Heart left ventricle (tissue), 16 donors: ENCODE data around the gene ACAP2. TPM values are rescaled to one million over a fixed set of nuclear protein-coding genes. Genes with fewer than 3 reads are reported as not detected.
"Not testable (repeated sequence)": the region's sequence is repeated elsewhere in the genome, so short reads cannot be mapped to it uniquely, and the experiment has no call there.

ENCODE experiments used
- ATAC-seq, 4 donors: fragments of 200-7000 bp; cut with Tn5 transposase; one replicate each; pipeline ENCODE4 v1.9.1; 2020 to 2022; ENCODE audit warnings: moderate library complexity in 4 of 4, mild to moderate bottlenecking in 3 of 4, moderate number of reproducible peaks in 1 of 4
- DNase-seq, 5 donors: peaks; one replicate each; pipeline ENCODE4 v3.0.0-alpha.2; 2020
- H3K27ac ChIP-seq, 12 donors: fragments of 200-600 bp; sonication (generic) in 4 of 12; one replicate each; pipeline versions ENCODE4 v1.5.0 to v1.8.0; 2016 to 2022; ENCODE audit warnings: mild to moderate bottlenecking in 2 of 12
- H3K27me3 ChIP-seq, 9 donors: fragments of 200-600 bp; sonication (generic) in 2 of 9; one replicate each; pipeline versions ENCODE4 v1.5.1 to v1.8.0; 2016 to 2022; ENCODE audit warnings: mild to moderate bottlenecking in 3 of 9
- H3K36me3 ChIP-seq, 9 donors: fragments of 200-600 bp; sonication (generic) in 2 of 9; one replicate each; pipeline versions ENCODE4 v1.5.0 to v1.8.0; 2018 to 2022; ENCODE audit warnings: mild to moderate bottlenecking in 2 of 9
- H3K4me1 ChIP-seq, 12 donors: fragments of 200-600 bp; sonication (generic) in 4 of 12; one replicate each; pipeline versions ENCODE4 v1.5.0 to v1.8.0; 2016 to 2022; ENCODE audit warnings: mild to moderate bottlenecking in 3 of 12
- H3K4me3 ChIP-seq, 12 donors: fragments of 200-600 bp; sonication (generic) in 4 of 12; one replicate each; pipeline versions ENCODE4 v1.5.0 to v1.8.0; 2017 to 2022; ENCODE audit warnings: mild to moderate bottlenecking in 9 of 12, moderate library complexity in 4 of 12
- H3K9me3 ChIP-seq, 12 donors: fragments of 200-600 bp; sonication (generic) in 4 of 12; one replicate each; pipeline versions ENCODE4 v1.5.0 to v1.8.0; 2016 to 2022; ENCODE audit warnings: mild to moderate bottlenecking in 1 of 12
- POLR2A ChIP-seq, 2 donors: fragments of 450-650 bp; IDR thresholded peaks; one replicate each; pipeline ENCODE4 v1.6.1; 2017; ENCODE audit warnings: antibody characterized with exemption in 2 of 2, mild to moderate bottlenecking in 2 of 2, moderate library complexity in 2 of 2
- WGBS, 4 donors: extraction: QIAGEN DNeasy Blood & Tissue Kit in 2 of 4; methylation state at CpG; one replicate each; pipeline versions ENCODE4 v1.1.5 to v1.1.7; 2013 to 2018; 5-methylcytosine and 5-hydroxymethylcytosine counted together
- intact Hi-C, 10 donors: fragments of 100-400 bp; cut with DNase I; formaldehyde crosslinking; loops; one replicate each; pipeline versions ENCODE4 v1.11.1 to v1.14.2; 2022
- polyA plus RNA-seq, 2 donors: library from polyadenylated mRNA; stranded (reverse); fragments of 200-250 nt; gene quantifications; one replicate each; pipeline ENCODE4 v1.2.3, GENCODE V29; 2013
- total RNA-seq, 9 donors: library from RNA; depleted of rRNA in 2 of 9; stranded (reverse); fragments of >200 nt in 2 of 9; fragmentation: NEBNext Ultra II Directional in 3 of 9; extraction: Animal tissue kit (Norgen Biotek cat#: 25700) in 3 of 9; gene quantifications; one replicate each; pipeline versions ENCODE4 v1.1.0 to v1.2.4, GENCODE V29; 2016 to 2023
- TF ChIP-seq, protein P1 (sequence below), 12 donors: fragments of 200-600 bp; sonication (generic) in 4 of 12; IDR thresholded peaks; one replicate each; pipeline versions ENCODE4 v1.5.0 to v1.8.0; 2018 to 2022; ENCODE audit warnings: antibody characterized with exemption in 12 of 12, mild to moderate bottlenecking in 5 of 12
- donor health status: ischemic (EF 13 %, LVEDD 7.1; RV severe dilation, severe dysfunction).
- donor health status: healthy with polysubstance abuse.
- donor health status: DM: no; HTN: yes; CAD: no.
- donor health status: DM: no; HTN: no; CAD: no.
- donor health status: ischemic (EF 25% LVEDD 6.9; RV normal size, moderate dysfunction).
- donor health status: ischemic (EF 25% LVEDD 5.7; RV mildly dilated, moderate dysfunction).
- donor health status: healthy.
- donor health status: DM: yes; HTN: yes; CAD: no.
- donor health status: ischemic (EF 35%, LVEDD 5.7; RV mildly dilated, moderate dysfunction).
- donor health status: nonischemic (EF 11% LVEDD 7.7; RV severe dilation, severe dysfunction).
- donor health status: DM: yes; HTN: yes; CAD: no.
- donor health status: PGD.
- donor health status: ischemic (EF 29% LVEDD 5.4; RV normal size, mild dysfunction).
- donor health status: nonischemic (EF 23%, LVEDD 6.1; RV moderate dilation, normal function).

ACAP2 gene
- total and polyA plus RNA-seq, 11 donors = 4.4 to 39.2 (median 15.4) TPM

DNA sequence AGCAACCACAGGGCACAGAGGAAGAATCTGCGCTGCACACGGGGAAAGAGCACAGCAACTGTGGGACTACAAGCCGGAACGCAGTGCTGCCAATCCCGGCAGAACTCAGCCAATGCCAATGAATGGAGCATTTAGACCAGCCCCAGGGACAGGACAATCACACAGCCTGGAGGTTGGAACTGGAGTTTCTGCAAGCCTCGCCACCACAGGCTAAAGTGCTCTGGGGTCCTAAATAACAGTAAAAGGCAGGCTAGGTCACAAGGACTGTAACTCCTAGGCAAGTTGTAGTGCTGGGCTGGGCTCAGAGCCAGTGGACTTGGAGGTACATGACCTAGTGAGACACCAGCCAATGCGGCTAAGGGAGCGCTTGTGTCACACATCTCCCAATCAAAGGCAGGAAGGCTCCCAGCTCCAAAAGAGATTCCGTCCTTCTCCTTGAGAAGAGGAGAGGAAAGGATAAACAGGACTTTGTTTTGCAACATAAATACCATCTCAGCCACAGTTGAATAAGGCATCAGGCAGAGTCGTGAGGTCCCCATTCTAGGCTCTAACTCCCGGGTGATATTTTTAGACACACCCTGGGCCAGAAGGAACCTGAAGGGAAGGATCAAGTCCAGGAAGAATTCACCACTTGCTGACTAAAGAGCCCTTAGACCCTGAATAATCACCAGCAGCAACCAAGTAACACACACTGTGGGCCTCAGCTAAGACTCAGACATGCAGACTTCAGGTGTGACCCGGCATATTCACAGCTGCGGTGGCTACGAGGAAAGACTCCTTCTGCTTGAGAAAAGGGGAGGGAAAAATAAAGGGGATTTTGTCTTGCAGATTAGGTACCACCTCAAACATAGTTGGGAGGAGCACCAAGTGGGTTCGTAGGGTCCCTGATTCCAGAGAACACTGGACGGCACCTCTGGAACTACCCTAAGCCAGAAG is 86.4 kb downstream of the ACAP2 start:
- intact Hi-C loops = no loop called here
- Histone ChIP-seq H3K27me3 (no peaks in the 10 kb centered on the region), H3K4me1 (peaks cover 0 to 18% (median 7%) of the 10 kb centered on the region in 12 donors), H3K9me3 (no peaks in the 10 kb centered on the region), H3K27ac (peak overlapping the region in 2 of 12 donors; percentile 11 to 36), H3K4me3 (peak overlapping the region in 2 of 12 donors; percentile 16 to 23), H3K36me3 (peaks cover 0 to 17% (median 0%) of the 10 kb centered on the region in 9 donors)
- DNase-seq = peak in 4 of 5 donors; percentile 45 to 78 (median 56)
- peak; percentile 87 to 93 (median 90) for ATAC-seq
- 59 to 66% (median 61%) methylated on average over 16 of the region's 16 CpGs for WGBS, 4 donors
- TF ChIP-seq, protein P1, sequence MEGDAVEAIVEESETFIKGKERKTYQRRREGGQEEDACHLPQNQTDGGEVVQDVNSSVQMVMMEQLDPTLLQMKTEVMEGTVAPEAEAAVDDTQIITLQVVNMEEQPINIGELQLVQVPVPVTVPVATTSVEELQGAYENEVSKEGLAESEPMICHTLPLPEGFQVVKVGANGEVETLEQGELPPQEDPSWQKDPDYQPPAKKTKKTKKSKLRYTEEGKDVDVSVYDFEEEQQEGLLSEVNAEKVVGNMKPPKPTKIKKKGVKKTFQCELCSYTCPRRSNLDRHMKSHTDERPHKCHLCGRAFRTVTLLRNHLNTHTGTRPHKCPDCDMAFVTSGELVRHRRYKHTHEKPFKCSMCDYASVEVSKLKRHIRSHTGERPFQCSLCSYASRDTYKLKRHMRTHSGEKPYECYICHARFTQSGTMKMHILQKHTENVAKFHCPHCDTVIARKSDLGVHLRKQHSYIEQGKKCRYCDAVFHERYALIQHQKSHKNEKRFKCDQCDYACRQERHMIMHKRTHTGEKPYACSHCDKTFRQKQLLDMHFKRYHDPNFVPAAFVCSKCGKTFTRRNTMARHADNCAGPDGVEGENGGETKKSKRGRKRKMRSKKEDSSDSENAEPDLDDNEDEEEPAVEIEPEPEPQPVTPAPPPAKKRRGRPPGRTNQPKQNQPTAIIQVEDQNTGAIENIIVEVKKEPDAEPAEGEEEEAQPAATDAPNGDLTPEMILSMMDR (IDR thresholded peaks at IDR 0.05) = no peak
- TF ChIP-seq POLR2A (IDR thresholded peaks at IDR 0.05) = no peak

DNA sequence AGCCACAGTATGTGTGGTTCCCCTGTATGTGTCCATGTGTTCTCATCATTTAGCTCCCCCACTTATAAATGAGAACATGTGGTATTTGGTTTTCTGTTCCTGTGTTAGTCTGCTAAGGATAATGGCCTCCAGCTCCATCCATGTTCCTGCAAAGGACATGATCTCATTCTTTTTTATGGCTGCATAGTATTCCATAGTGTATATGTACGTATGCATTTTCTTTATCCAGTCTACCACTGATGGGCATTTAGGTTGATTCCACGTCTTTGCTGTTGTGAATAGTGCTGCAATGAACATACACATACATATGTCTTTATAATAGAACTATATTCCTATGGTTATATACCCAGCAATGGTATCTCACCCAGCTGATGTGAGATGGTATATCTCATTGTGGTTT is 88.8 kb downstream of the ACAP2 start:
- H3K36me3 ChIP-seq = peaks cover 0 to 21% (median 0%) of the 10 kb centered on the region in 9 donors
- 48 to 75% (median 50%) methylated on average over 2 of the region's 2 CpGs for WGBS, 4 donors
- ATAC-seq, H3K27ac ChIP-seq, H3K27me3 ChIP-seq, H3K4me3 ChIP-seq, DNase-seq, H3K9me3 ChIP-seq, intact Hi-C loops: not testable (repeated sequence)
- peaks cover 0 to 18% (median 7%) of the 10 kb centered on the region in 12 donors for H3K4me1 ChIP-seq

DNA sequence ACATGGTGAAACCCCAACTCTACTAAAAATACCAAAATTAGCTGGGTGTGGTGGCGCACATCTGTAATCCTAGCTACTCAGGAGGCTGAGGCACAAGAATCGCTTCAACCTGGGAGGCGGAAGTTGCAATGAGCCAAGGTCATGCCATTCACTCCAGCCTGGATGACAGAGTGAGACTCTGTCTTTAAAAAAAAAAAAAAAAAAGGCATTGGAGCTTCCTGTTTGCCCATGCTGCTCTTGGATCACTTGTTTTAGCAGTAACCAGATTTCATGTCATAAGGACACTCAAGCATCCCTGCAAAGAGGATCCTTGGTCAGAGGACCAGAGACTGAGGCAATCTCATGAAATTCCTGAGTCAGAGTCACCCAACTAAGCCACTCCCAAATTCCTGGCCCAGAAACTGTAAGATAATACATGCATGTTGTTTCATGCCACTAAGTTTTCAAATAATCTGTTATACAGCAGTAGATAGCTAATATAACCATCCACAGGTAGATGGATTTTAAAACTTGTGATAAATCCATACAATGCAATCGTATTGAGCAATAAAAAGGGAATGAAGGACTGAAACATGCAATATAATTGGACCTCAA is 89.8 kb downstream of the ACAP2 start:
- Histone ChIP-seq H3K4me1 (peaks cover 0 to 18% (median 7%) of the 10 kb centered on the region in 12 donors), H3K9me3 (no peaks in the 10 kb centered on the region), H3K36me3 (peaks cover 0 to 28% (median 0%) of the 10 kb centered on the region in 9 donors), H3K4me3 (no peak overlapping the region), H3K27ac (no peak overlapping the region), H3K27me3 (no peaks in the 10 kb centered on the region)
- DNase-seq (no peak), ATAC-seq (no peak)
- intact Hi-C loops = no loop called here
- TF ChIP-seq POLR2A (IDR thresholded peaks at IDR 0.05) = no peak
- TF ChIP-seq, protein P1 (IDR thresholded peaks at IDR 0.05) = no peak
- WGBS, 4 donors = 95 to 99% (median 96%) methylated on average over 4 of the region's 4 CpGs

DNA sequence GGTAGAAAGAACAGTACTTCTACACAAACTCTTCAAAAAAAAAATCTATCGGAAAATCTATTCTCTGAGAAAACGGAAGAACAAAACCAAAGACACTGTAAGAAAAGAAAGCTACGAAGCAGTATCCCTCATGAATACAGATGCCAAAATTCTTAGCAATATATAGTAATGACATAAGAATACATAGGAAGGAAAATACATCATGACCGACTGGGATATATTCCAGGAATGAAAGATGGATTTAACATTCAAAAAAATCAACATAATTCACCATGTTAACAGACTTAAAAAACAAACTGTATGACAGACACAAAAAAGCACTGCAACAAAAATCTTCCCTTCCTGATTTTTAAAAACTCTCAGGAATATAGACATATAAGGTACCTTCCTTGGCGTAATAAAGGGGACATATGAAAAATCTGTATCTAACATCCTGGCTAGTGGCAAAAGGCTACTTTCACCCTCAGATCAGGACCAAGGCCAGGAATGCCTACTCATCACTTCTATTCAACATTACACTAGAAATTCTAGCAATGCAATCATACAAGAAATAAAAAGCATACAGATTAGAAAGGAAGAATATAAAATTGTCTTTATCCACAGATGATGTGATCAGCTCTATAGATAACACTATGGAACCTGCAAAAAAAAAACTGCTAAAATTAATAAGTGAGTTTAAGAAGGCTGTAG is 94.2 kb downstream of the ACAP2 start:
- TF ChIP-seq, protein P1 (IDR thresholded peaks at IDR 0.05) = no peak
- no peak for TF ChIP-seq POLR2A (IDR thresholded peaks at IDR 0.05)
- H3K36me3 ChIP-seq = peaks cover 0 to 27% (median 10%) of the 10 kb centered on the region in 9 donors
- no peak for DNase-seq
- H3K27me3 ChIP-seq = no peaks in the 10 kb centered on the region
- H3K4me3 ChIP-seq = no peak overlapping the region
- no peak for ATAC-seq
- H3K27ac ChIP-seq = no peak overlapping the region
- peaks cover 0 to 3% (median 0%) of the 10 kb centered on the region in 12 donors for H3K4me1 ChIP-seq
- H3K9me3 ChIP-seq = no peaks in the 10 kb centered on the region
- 70 to 88% (median 80%) methylated on average over 5 of the region's 5 CpGs for WGBS, 4 donors
- intact Hi-C loops = no loop called here
